Tibial artery (tissue), 4 donors: ENCODE results near the gene RDH5.
A peak's percentile ranks its signal among the peaks of the same experiment; 100 is the strongest.

Experiments
- DNase-seq, 2 donors: peaks; one replicate each; pipeline ENCODE4 v3.0.0-alpha.2; 2019
- H3K27ac ChIP-seq, 2 donors: fragments of 200-600 bp; sonication (generic) in 1 of 2; 1 replicate in 1 of 2; 2 replicates in 1 of 2; pipeline ENCODE4 v1.5.1; 2018 to 2019; ENCODE audit warnings: mild to moderate bottlenecking in 1 of 2
- H3K27me3 ChIP-seq, 2 donors: fragments of 200-600 bp; sonication (generic) in 1 of 2; one replicate each; pipeline versions ENCODE4 v1.5.1 to v1.6.0; 2016 to 2019
- H3K36me3 ChIP-seq, 3 donors: fragments of 200-600 bp; sonication (generic) in 2 of 3; one replicate each; pipeline ENCODE4 v1.5.1; 2016 to 2019; ENCODE audit warnings: mild to moderate bottlenecking in 2 of 3
- H3K4me1 ChIP-seq, 4 donors: fragments of 200-600 bp; sonication (generic) in 2 of 4; 1 replicate in 3 of 4; 2 replicates in 1 of 4; pipeline ENCODE4 v1.5.1; 2016 to 2019
- H3K4me3 ChIP-seq, 2 donors: fragments of 200-600 bp; sonication (generic) in 1 of 2; 1 replicate in 1 of 2; 2 replicates in 1 of 2; pipeline ENCODE4 v1.5.1; 2018 to 2019; ENCODE audit warnings: mild to moderate bottlenecking in 2 of 2
- H3K9me3 ChIP-seq, 3 donors: fragments of 200-600 bp; sonication (generic) in 1 of 3; one replicate each; pipeline ENCODE4 v1.5.1; 2016 to 2019
- CTCF ChIP-seq, 2 experiments: fragments of 200-600 bp in 1 of 2; fragments of 450-650 bp in 1 of 2; IDR thresholded peaks; one replicate each; pipeline ENCODE4 v1.5.1; 2017 to 2019; ENCODE audit warnings: antibody characterized with exemption in 2 of 2, mild to moderate bottlenecking in 1 of 2, moderate library complexity in 1 of 2
- intact Hi-C: fragments of 100-400 bp; cut with DNase I; formaldehyde crosslinking; loops from one replicate; pipeline ENCODE4 v1.15.0; 2023; ENCODE audit warnings: low total_unique reads

Gene RDH5

GRCh38 chr12:55705782-55706402 lies 14.3 kb upstream of the RDH5 start:
- H3K27me3 ChIP-seq = no peaks in the 10 kb centered on the region
- peaks cover 0 to 74% (median 51%) of the 10 kb centered on the region in 4 donors for H3K4me1 ChIP-seq
- peak overlapping the region; percentile 96 to 98 for H3K27ac ChIP-seq
- DNase-seq = no peak
- intact Hi-C loops = no loop called here
- peak overlapping the region; percentile 94 to 96 for H3K4me3 ChIP-seq
- no peaks in the 10 kb centered on the region for H3K36me3 ChIP-seq
- peak; percentile 45 to 55 for TF ChIP-seq CTCF (IDR thresholded peaks at IDR 0.05)
- no peaks in the 10 kb centered on the region for H3K9me3 ChIP-seq

- H3K4me1 ChIP-seq = peaks cover 0 to 74% (median 44%) of the 10 kb centered on the region in 4 donors
Measured at GRCh38 chr12:55706568-55707218, 13.5 kb upstream of the RDH5 start.

GRCh38 chr12:55707219-55707671 lies 12.9 kb upstream of the RDH5 start:
- peak overlapping the region; percentile 94 to 96 for H3K4me3 ChIP-seq
- TF ChIP-seq CTCF (IDR thresholded peaks at IDR 0.05) = no peak
- peak overlapping the region; percentile 96 to 98 for H3K27ac ChIP-seq
- peak in 1 of 2 donors; percentile 77 for DNase-seq
- no peaks in the 10 kb centered on the region for H3K27me3 ChIP-seq
- no peaks in the 10 kb centered on the region for H3K36me3 ChIP-seq
- H3K4me1 ChIP-seq = peaks cover 0 to 74% (median 44%) of the 10 kb centered on the region in 4 donors
- intact Hi-C loops = no loop called here
- H3K9me3 ChIP-seq = no peaks in the 10 kb centered on the region

More at GRCh38 chr12:55706568-55707218, 13.5 kb upstream of the RDH5 start:
- TF ChIP-seq CTCF (IDR thresholded peaks at IDR 0.05) = no peak
- peak overlapping the region; percentile 94 to 96 for H3K4me3 ChIP-seq
- no peak for DNase-seq
- intact Hi-C loops = no loop called here
- no peaks in the 10 kb centered on the region for H3K9me3 ChIP-seq
- H3K27ac ChIP-seq = peak overlapping the region; percentile 96 to 98
- H3K27me3 ChIP-seq = no peaks in the 10 kb centered on the region
- H3K36me3 ChIP-seq = no peaks in the 10 kb centered on the region

- Histone ChIP-seq H3K9me3 (no peaks in the 10 kb centered on the region), H3K4me1 (peaks cover 0 to 74% (median 43%) of the 10 kb centered on the region in 4 donors), H3K4me3 (peak within 1 kb of the TSS; percentile 94 to 96), H3K27me3 (no peaks in the 10 kb centered on the region), H3K27ac (peak within 1 kb of the TSS; percentile 96 to 98), H3K36me3 (no peaks in the 10 kb centered on the region)
- peak; percentile 59 to 93 for DNase-seq
- TF ChIP-seq CTCF (IDR thresholded peaks at IDR 0.05) = no peak
- intact Hi-C loops = no loop called here
Measured at GRCh38 chr12:55707841-55708694, 12.1 kb upstream of the RDH5 start, which contains the start of gene ITGA7. ITGA7 (minus strand) TSS chr12:55707904; CDS start chr12:55707682, 222 bp downstream.

- peaks cover 0 to 74% (median 41%) of the 10 kb centered on the region in 4 donors for H3K4me1 ChIP-seq
- intact Hi-C loops = no loop called here
- H3K36me3 ChIP-seq = no peaks in the 10 kb centered on the region
- no peak for DNase-seq
- peak overlapping the region; percentile 96 to 98 for H3K27ac ChIP-seq
- H3K9me3 ChIP-seq = no peaks in the 10 kb centered on the region
- no peak for TF ChIP-seq CTCF (IDR thresholded peaks at IDR 0.05)
- H3K27me3 ChIP-seq = no peaks in the 10 kb centered on the region
- peak overlapping the region; percentile 94 to 96 for H3K4me3 ChIP-seq
Measured at GRCh38 chr12:55708695-55709233, 11.4 kb upstream of the RDH5 start.
